NCI-H1092 treated with DMSO at 0.1 percent for 48 hours (cell line): ENCODE data around the gene C1QB.
"Not testable (repeated sequence)": the region's sequence is repeated elsewhere in the genome, so short reads cannot be mapped to it uniquely, and the experiment has no call there.

Experiments
- DNase-seq: peaks from one replicate; lab custom pipeline; 2025; lab: John Stamatoyannopoulos, UW

The C1QB gene

DNA sequence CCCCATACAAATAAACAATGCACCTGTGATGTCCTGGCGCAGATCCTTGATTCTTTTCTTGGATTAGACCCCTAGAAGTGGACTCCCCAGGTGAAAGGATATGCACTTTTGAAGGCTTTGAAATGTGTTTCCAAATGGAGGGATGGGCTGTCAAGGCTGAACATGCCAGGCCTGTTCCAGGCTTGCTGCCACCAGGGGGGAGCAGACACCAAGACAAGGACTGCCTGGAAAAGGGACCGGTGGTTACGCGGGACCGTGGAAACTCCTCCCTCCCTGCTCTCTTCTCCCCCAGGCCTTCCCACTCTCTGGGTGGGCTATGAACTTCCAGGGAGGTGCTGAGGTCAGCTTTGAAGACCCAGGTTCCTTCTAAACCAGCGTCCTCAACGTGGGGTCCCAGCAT lies 12.7 kb downstream of the C1QB start:
- peak; percentile 40 for DNase-seq

DNA sequence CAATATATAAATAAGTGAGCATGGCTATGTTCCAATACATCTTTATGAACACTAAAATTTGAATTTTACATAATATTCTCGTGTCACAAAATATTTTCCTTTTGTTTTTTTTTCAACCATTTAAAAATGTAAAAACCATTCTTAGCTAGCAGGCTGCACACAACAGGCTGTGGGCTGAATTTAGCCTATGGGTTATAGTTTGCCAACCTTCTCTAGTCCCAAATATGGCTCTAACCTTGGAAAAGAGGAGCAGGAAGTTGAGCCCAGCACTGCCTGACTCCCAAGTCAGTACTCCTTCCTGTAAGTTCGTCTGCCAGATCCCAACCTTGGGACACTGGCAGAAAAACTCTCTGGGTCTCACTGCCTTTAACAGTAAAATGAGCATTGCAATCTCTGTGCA lies 13.4 kb downstream of the C1QB start:
- DNase-seq: no peak

DNA sequence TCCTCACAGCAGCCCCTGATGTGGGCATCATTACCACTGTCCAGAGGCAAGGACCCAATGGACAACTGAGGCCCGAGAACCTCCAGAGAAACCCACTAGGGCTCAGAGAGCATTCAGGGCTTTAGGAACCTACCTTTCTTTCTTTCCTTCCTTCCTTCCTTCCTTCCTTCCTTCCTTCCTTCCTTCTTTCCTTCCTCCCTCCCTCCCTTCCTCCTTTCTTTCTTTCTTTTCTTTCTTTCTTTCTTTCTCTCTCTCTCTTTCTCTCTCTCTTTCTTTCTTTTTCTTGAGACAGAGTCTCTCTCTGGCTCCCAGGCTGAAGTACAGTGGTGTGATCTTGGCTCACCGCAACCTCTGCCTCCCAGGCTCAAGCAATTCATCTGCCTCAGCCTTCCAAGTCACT lies 15.8 kb downstream of the C1QB start:
- not testable (repeated sequence) for DNase-seq

DNA sequence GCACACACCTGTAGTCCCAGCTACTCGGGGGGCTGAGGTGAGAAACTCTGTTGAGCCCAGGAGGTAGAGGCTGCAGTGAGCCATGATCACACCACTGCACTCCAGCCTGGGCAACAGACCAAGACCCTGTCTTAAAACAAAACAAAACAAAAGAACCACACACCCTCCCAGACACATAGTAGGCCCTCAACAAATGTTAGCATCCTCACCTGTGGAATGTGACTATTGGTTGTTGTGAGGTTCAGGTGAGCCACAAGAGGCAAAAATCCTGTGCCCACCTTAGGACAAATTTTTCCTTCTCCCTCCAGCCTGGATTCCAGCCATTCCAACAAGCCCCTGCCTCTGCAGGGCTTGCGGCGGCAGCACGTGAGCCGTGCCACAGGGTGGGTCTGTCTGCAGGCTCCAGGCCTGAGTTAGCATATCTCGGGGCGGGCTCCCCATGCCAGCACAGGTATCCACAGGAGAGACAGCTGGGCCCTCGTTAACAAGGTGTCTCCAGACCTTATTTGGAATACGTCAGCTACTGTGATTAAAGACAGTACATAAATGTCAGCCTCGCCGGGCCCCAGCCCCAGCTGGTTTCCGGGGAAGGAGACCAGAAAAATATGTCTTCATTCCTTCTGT lies 17.4 kb downstream of the C1QB start:
- no peak for DNase-seq

DNA sequence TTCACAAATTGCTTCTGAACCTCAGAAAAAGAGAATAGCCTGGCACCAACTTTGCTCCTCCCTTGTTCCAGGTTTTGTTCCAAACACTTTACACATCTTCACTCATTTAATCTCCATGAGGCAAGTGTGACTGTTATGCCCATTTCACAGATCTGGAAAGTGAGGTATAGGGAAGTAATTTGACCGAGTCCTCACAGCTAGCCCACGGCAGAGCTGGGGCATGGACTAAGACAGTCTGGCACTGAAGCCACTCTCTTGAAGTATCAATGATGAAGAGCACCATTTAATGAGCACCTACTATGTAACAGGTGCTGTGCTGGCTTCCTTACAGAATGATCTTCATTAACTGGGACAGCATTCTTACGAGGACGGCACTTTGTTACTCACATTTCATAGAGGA lies 19.0 kb downstream of the C1QB start:
- DNase-seq: no peak

DNA sequence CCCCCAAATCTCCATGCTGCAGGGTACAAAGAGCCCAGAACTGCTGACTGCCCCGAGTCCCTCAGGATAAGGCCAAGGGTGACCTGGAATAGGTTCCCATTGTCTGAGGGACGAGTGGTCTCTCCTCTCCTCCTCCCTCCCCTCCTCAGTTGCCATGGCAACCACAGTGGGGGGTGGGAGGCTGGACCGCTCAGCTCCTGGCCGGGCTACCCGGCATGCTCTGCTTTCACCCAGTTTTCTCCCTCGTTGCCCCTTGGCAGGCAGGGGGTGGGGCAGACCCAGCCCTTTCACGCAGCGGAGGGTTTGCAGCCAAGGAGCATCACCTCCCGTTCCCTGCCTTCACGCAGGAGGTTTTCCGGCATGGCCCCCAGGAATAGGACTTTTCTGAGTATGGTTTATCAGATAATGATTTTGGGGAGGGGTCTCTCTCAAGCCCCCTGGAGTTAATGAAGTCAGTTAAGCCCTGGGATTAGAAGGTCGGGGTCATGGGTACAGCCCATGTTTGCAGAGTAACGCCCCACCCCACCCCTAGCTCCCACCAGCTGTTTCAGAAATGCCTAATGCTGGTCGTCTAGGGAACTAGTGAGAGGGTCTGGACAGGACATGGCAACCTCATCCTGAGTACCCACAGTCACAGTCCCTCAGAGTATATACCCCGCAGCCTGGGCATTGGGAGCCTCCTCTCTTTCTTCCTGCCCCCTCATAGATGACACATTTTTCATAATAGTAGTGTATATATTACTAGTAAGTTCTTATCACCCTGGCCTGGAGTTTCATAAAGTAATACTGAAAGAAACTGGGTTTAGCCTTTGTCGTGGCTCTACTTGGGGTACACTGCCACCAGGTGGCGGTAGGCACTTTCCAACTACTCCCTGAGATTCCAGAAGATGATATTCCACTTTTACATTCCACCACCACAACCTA lies 20.7 kb downstream of the C1QB start:
- peak; percentile 68 for DNase-seq

DNA sequence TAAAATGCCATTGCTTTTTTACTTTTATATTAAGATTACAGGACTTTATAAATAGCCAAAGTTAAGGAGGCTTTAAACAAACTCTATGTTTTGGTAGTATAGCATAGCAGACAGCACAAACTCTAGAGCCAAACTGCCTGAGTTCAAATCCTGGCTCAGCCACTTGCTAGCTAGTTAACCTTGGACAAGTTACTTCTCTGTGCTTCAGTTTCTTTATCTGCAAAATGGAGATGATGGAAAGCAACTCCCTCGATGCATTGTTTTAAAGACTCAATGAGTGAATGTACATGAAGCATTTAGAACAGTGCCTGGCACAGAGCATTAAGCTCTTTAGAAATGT lies 21.3 kb downstream of the C1QB start:
- no peak for DNase-seq

DNA sequence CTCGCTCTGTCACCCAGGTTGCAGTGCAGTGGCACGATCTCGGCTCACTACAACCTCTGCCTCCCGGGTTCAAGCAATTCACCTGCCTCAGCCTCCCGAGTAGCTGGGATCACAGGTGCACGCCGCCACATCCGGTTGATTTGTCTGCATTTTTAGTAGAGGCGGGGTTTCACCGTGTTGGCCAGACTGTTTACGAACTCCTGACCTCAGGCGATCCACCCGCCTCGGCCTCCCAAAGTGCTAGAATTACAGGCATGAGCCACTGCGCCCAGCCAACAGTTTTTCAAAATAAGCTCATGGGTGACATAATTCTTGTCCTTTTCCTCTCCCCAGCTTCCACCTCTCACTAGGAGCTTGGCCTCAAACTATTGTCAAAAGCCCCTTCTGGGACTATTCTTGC lies 23.1 kb downstream of the C1QB start:
- not testable (repeated sequence) for DNase-seq

DNA sequence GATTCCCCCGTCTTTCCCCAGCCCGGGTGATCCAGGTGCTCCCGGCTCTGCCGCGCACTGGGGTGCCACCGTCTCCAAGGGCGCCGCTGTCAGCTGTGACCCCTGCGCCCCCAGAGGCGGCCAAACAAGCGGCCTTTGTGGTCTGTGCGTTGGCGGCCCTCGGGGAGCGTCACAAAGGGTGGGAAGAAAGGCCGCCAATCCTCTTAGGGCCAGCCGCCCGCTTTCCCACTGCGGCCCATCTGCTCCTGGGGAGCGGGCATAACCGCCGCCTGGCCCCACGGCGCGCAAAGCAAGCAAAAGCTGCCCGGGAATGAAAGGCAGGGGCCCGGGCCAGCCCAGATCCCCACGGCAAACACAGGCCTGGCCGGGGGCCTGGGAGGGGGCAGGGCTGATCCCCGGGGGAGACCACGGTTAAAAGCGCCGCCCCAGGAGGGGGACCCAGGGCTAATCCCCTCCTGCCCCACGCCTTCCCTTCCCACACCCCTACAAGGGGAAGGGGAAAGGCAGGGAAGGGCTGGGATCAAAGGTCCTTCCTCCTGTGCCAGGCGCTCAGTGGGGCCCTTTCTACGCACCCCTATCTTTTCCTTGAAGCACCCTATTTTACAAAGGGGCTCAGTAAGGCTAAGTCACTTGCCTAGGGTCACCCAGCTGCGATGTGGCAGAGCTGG lies 24.0 kb downstream of the C1QB start:
- DNase-seq: no peak

DNA sequence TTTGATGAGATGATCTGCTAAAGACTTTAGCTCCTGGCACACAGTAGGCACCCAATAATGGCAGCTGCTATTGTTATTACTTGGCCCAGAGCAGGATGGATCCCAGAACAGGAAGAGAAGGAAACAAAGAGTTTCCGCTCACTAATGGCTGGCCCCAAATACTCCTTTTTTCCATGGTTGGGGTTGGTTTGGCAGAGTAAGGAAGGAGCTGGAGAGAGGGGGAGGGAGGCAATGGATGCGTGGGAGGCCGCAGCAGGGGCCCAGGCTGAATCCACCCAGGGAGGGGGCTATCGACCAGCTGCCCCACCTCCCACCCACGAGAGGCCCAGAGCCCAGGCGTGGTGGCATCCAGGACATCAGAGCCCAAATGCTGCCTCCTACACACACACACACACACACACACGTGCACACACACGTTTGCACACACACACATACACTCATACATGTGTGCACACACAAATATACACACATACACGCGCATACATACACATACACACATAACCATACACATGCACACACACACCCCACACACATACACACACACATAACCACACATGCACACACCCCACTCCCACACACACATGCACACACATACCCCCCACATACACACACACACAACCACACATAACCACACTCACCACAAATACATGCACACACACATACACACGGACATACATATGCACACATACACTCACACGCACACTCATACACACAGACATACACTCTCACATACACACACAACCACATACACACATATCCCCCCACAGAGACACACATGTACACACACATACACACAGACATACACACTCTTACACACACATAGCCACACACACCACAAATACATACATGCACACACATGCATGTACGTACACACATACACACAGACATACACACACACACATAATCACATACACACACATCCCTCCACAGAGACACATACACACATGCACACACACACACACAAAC lies 25.2 kb downstream of the C1QB start:
- no peak for DNase-seq

DNA sequence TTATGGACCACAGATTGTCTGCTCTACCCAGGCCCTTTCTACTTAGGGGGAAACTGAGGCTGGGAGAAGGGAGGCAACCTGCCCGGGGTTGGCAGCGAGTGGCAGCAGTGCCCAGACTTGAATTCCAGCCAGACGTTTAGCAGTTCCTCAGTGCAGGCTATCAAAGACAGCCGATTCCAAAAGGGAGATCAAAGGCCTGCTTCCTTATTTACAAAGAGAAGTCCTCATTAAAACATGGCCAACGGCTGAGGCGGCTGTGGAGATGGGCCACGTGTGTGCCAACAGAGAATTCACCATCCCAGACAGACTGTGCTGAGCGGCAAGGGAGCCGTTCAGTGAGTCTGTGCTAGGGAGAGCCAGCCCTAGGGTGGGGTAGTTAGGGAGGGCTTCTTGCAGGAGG lies 27.7 kb downstream of the C1QB start:
- DNase-seq: peak; percentile 32

DNA sequence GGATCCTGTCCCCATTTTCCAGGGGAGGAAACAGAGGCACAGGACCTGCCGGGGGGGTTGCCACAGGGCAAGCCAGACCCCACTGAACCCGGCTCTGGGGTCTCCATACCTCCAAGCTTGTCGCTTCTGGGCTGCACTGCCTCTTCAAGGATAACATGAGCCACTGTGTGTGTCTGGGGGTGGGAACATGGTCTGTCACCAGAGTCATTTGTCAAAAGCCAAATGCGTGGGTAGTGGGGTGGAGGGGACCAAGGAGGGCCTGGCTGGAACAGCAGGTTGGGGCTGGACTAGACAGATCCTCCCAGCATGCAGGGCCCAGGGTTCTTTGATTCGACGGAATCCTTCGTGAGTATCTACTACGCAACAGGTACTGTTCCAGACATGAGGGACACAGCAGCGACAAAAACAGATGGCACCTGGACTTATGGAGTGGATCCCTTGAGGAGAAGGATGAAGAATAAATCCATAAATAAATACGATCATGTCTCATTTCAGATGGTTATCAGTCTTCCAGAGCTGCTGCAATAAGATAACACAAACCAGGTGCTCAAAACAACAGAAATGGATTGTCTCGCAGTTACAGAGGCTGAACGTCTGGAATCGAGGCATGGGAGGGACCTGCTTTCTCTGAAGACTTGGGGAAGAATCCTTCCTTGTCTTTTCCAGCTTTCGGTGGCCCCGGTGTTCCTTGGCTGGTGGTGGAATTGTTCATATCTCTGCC lies 28.7 kb downstream of the C1QB start:
- no peak for DNase-seq

DNA sequence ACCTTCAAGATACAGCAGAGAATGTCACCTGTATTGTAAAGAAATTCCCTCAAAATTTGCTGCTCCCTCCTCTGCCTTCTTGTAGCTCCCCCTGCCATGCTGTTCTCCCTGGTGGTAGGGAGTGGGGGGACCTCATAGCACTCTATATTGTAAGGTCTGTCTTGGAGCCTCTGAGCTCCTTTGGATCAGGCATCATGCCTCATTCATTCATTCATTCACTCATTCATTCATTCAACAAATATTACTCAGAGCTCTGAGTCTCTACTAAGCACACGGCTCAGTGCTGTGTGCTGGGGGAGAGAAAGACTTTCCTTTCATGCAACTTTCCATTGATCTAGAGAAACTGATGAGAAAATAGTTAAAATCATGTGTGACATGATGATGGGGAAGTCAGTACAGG lies 30.5 kb downstream of the C1QB start:
- no peak for DNase-seq

DNA sequence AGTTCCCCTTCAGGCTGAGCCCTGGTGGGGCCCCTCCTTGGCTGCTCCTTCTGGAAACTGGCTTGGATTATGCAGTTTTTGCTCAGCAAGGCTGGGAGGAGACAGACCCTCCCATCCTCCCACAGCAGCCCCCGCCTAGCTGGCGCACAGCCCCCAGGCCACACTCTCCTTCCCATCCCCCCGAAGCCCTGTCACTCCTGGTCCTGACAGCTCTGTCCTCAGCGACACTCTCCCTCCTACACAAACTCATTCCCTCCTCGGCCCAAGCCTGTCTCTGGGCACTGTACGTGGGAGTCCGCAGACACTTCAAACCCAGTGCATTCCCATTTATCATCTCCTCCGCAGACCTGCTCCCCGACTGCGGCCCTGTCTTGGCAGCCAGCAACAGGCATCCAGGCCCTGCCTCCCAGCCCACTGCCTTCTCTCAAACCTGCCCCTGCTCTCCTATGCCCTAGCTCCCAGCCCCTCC lies 32.6 kb downstream of the C1QB start:
- no peak for DNase-seq

DNA sequence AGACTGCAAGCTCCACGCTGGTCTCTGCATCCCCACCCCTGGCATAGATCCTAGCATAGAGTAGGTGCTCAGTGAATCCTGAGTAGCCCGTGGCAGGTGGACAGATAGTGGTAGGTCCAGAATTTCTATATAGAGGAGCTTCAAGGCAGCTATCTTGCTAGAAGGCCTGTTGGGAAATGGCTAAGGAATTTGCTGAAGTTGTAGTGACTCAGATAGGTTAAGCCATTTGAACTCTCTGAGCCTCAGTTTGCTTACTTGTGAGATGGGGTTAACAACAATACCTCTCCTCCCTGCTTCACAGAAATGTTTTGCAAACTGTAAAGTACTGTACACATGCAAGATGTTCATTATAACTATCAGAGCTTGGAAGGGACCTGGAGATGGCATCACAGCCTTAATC lies 34.2 kb downstream of the C1QB start:
- peak; percentile 8 for DNase-seq

DNA sequence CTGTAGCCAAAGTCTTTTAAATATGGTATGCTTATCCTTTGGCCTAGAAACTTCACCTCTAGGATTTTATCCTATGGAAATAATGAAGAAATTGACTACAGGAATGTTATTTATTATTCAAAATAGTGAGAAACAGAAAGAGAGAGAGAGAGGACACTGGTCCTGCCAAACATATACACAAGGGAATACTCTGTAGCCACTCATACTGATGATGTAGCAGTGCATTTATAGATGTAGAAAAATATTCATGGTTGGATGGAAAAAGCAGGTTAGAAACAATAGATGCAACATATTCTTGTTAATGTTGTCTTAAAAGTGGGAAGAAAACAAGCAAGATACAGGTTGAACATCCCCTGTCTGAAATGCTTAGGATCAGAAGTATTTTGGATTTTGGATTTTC lies 35.4 kb downstream of the C1QB start:
- no peak for DNase-seq

DNA sequence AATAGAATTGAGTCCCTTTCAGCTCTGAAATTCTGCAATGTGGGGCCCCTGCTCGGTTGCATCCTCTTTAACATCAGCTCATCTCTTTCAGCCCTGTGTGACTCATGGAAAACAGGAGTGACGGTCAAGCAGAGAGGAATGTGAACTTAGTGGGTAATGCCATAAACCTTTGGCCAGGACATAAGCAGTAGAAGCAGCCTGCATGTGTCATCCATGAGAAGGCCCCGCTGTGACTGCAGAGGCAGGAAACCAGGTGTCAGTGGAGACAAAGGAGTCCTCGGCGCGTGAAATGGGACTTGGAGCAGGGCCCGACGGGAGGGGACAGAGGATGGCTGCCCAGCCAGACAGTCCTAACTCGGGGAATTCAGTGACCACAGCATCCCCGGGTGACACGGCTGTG lies 36.5 kb downstream of the C1QB start:
- peak; percentile 83 for DNase-seq

DNA sequence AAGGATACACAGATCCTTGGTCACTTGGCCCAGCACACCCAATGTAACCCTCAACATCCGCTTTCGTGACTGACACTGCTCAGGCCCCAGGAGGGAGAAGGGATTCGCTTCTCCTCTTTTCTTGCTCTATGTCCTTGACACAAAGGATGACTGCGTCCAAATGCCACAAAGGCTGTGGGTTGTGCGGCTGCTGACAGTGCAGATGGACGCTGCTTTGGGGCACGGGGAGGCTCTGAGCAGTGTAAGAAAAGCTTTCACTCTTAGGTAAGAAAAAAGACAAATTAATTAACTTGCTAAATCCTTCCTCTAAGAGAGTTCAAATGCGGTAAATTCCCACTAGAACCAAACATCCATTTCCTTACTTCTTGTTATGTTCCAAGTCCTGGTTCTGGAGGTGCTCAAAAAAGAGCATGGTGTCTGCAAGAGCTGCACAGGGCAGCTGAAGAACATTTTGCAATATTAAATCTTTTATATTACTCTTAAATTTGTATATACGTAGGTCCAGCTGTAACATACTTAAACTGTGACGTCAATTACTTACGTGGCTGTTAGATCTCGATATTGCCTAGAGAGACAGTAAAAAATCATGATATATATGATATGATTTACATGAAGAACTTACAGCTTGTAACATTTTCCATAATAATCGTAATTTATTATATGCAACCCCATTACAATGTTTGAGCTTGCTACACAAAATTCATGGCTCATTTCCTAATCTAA lies 38.2 kb downstream of the C1QB start:
- DNase-seq: no peak

DNA sequence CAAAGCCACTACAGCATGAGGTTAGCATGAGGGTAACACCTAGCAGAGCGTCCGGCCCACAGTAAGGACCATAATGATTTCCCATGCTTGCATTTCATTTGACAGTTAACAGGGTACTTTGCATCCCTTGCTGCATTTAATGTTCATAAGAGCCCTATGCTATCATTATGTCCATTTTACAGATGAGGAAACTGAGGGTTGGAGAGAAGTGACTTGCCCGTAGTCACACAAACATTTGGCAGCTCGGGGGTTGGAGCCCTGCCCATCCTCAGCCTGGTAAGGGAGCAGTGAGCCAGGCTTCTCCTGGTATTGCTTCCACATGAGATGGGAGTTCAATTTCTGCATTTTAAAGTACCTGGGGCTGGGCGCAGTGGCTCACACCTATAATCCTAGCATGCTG lies 41.1 kb downstream of the C1QB start:
- no peak for DNase-seq

DNA sequence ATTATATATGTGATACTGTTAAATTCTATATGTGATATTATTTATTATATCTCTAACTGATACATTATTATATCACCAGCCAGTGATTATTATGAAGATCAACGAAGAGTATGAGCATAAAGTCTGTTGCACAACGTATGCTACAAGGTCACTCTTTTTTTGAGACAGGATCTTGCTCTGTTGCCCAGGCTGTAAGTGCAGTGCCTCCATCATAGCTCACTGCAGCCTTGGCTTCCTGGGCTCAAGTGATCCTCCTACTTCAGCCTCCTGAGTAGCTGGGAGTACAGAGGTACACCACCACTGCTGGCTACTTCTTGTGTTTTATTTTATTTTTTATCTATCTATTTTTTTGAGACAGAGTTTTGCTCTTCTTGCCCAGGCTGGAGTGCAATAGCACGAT lies 43.6 kb downstream of the C1QB start:
- DNase-seq: no peak

DNA sequence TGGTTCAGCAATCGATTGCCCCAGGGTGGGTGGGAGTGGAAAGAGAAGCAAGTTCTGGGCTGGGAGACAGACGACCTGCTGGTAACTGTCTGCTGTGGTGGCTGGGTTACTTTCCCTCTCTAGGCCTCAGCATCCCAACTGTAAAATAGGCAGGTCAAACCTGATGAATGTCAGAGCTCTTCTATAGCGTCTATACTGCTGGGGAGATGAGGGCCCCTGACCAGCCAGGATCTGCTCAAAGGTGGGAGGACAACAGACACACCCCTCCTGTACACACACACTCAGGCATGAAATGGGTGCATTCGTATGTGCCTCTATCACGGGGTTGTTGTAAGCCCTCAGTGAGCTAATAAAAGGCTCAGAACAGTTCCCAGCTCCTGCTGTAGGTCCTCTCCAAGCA lies 44.9 kb downstream of the C1QB start:
- no peak for DNase-seq
